Hematopoietic multipotent progenitor cell treated with erythropoietin and hydrocortisone succinate and interleukin-3 and kit ligand, for 8 days (in vitro differentiated cells): ENCODE results near the gene IKZF4.
"Not testable (repeated sequence)": the region's sequence is repeated elsewhere in the genome, so short reads cannot be mapped to it uniquely, and the experiment has no call there.

Experiments
- DNase-seq: peaks from one replicate; pipeline ENCODE4 v3.0.0-alpha.2; 2015

IKZF4 gene

GRCh38 chr12:56040963-56041551 lies 20.2 kb downstream of the IKZF4 start:
- DNase-seq: no peak

GRCh38 chr12:56041552-56042429 lies 20.9 kb downstream of the IKZF4 start, which contains the start of gene RPS26:
Gene RPS26 (plus strand): TSS chr12:56041918. CDS start chr12:56042167, 249 bp downstream.
- DNase-seq: peak; percentile 100

GRCh38 chr12:56042430-56042813 lies 21.6 kb downstream of the IKZF4 start:
- DNase-seq: not testable (repeated sequence)

DNA sequence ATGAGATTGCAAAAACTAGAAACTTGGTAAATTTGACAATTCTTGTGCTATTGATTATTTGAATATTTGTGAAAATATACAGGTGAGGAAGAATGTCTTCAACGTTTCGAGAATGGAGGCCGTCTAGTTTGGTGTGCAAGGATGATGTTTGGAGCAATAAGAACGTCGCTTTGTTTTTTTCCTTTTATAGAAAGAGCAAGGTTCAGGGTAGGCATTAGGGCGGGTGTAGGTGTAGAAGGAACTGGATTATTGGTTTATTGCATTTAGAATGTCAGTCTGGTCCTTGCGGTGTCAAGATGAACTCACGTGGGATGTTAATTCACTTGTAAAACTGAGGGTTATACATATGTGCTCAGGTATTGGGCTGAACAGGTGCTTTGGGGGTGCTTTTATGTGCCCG lies 22.0 kb downstream of the IKZF4 start:
- no peak for DNase-seq

GRCh38 chr12:56046027-56046780 lies 25.4 kb downstream of the IKZF4 start:
- peak; percentile 20 for DNase-seq

- no peak for DNase-seq
Measured at GRCh38 chr12:56053407-56053893, 32.6 kb downstream of the IKZF4 start.

DNA sequence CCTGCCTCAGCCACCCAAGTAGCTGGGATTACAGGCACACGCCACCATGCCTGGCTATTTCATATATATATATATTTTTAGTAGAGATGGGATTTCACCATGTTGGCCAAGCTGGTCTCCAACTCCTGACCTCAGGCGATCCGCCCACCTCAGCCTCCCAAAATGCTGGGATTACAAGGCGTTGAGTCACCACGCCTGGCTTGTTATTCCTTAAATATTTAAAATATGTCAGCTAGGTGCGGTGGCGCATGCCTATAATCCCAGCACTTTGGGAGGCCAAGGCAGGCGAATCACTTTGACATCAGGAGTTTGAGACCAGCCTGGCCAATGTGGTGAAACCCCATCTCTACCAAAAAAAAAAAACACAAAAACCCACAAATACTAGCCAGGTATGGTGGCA lies 39.1 kb downstream of the IKZF4 start:
- not testable (repeated sequence) for DNase-seq

DNA sequence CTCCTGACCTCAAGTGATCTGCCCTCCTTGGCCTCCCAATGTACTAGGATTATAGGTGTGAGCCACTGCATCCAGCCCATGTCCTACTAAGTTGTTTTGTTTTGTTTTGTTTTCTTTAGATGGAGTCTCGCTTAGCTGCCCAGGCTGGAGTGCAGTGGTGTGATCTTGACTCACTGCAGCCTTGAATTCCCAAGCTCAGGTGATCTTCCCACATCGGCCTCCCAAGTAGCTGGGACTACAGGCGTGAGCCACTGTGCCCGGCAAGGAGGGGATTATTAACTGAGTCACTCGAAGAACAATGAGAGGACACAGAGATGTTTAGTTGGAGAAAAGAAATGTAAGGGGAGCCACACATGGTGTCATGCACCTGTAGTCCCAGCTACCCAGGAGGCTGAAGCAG lies 41.1 kb downstream of the IKZF4 start:
- DNase-seq: no peak

- no peak for DNase-seq
Measured at GRCh38 chr12:56062996-56063395, 42.2 kb downstream of the IKZF4 start.

GRCh38 chr12:56071648-56072047 lies 50.8 kb downstream of the IKZF4 start:
- DNase-seq: no peak

DNA sequence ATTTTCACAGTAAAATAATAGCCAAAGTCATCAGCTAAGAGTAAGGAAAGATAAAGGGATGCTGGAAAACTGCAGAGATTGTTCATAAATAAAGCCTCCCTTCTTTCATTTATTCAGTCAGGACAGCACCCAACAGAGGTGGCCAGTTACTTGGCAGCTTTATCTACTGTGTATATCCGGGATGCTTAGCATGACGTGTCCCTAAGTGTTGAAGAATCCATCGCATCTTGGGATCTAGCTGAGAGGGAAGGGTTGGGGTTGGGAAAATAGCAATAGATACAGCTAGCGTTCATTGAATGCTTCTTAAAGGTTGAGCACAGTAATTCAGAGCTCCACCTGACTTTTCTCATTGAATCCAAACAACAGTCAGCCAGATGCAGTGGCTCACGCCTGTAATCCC lies 53.6 kb downstream of the IKZF4 start:
- no peak for DNase-seq

GRCh38 chr12:56077966-56078365 lies 57.1 kb downstream of the IKZF4 start:
- not testable (repeated sequence) for DNase-seq

DNA sequence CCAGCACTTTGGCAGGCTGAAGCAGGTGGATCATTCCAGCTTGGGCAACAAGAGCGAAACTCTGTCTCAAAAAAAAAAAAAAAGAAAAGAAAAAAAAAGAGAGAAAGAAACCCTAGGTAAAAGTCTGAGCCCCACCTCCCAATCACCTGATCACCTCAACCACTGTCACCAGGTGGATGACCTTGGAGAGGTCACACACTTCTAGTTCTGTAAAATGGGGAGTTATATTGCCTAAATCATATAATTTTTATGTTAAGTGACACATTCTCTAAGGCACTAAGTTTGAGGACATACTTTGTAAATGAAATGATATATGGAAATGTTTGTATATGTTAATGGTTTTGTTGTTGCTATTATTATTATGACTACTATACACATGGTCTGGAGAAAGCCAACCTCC lies 57.6 kb downstream of the IKZF4 start:
- no peak for DNase-seq

GRCh38 chr12:56078931-56079722 lies 58.3 kb downstream of the IKZF4 start:
- DNase-seq: peak; percentile 64

GRCh38 chr12:56079723-56080555 lies 59.1 kb downstream of the IKZF4 start, which contains the start of gene ERBB3:
Gene ERBB3 (plus strand): TSS chr12:56080165. CDS start chr12:56080301, 136 bp downstream.
- peak; percentile 58 for DNase-seq

- DNase-seq: no peak
Measured at GRCh38 chr12:56080556-56081138, 59.8 kb downstream of the IKZF4 start.

DNA sequence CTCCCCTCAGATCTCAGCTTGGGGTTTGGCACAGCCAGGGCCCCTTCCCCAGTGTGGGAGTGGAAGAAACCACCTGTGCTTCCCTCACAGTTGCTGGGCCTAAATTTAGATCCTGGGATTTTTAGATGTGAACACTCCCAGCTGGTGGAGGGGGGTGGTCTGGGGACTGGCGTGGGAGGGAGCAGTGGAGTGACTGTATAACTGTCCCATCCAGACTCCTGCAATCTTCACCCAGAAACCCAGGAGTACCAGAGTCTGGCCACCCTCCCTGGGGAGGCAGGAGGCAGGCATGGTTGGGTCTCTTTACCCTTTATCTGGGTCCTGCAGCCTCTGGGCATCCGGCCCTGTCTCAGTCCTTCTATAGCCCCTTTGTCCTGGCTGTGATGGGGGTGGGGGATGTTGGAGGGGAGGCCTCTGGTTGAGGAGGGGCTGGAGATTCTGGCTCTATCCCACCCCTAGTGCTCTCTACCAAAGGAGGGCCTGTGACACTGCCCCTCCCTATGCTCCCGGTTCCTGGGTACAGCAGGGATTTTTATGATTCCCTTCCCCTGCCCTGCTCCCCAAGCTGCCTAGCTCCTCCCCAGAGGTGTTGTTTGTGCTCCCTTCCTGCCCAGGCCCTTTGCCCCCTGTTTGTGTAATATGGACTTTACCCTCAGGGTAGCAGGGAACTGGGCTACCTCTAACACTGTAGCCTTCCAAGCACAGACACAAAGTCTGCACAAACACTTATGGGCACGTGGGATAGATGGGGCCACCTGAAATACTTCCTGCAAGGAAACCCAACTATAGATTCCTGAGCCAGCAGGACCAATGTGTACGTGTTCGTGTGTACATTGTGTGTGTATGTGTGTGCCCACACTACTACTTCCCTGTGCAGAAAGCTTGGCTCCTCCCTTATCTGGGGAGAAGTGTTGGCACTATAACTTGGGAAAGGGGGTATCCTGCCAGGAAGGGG lies 60.8 kb downstream of the IKZF4 start:
- no peak for DNase-seq

GRCh38 chr12:56082382-56082781 lies 61.5 kb downstream of the IKZF4 start:
- DNase-seq: no peak

GRCh38 chr12:56082967-56083366 lies 62.1 kb downstream of the IKZF4 start:
- no peak for DNase-seq
